Neural progenitor cell (in vitro differentiated cells): ENCODE results near the gene USP53. TPM values are rescaled to one million over a fixed set of nuclear protein-coding genes. Genes with fewer than 3 reads are reported as not detected.

Experiments used
- DNase-seq: peaks from one replicate; pipeline ENCODE4 v3.0.0-alpha.2; 2016; ENCODE audit warnings: low spot score
- H2AFZ ChIP-seq: fragments of 200-600 bp; sonication (generic); replicated peaks from 2 replicates; pipeline ENCODE4 v1.6.1; 2016; ENCODE audit warnings: antibody characterized with exemption
- H3F3A ChIP-seq: fragments of 200-600 bp; sonication (generic); 2 replicates; pipeline ENCODE4 v1.6.1; 2016; ENCODE audit warnings: antibody characterized with exemption, low read depth
- H3K27ac ChIP-seq: fragments of 200-600 bp; sonication (generic); 2 replicates; pipeline ENCODE4 v1.5.1; 2016; ENCODE audit warnings: mild to moderate bottlenecking
- H3K27me3 ChIP-seq: fragments of 200-600 bp; sonication (generic); 2 replicates; pipeline ENCODE4 v1.6.1; 2016; ENCODE audit warnings: mild to moderate bottlenecking, moderate library complexity
- H3K36me3 ChIP-seq: fragments of 200-600 bp; sonication (generic); 2 replicates; pipeline ENCODE4 v1.5.1; 2016
- H3K4me1 ChIP-seq: fragments of 200-600 bp; sonication (generic); 2 replicates; pipeline ENCODE4 v1.6.1; 2016; ENCODE audit warnings: mixed run types
- H3K4me2 ChIP-seq: fragments of 200-600 bp; sonication (generic); 2 replicates; pipeline ENCODE4 v1.6.1; 2016
- H3K4me3 ChIP-seq: fragments of 200-600 bp; sonication (generic); 2 replicates; pipeline ENCODE4 v1.5.1; 2016
- H3K79me2 ChIP-seq: fragments of 200-600 bp; sonication (generic); 2 replicates; pipeline ENCODE4 v1.6.1; 2016; ENCODE audit warnings: low read depth
- H3K9ac ChIP-seq: fragments of 200-600 bp; sonication (generic); 2 replicates; pipeline ENCODE4 v1.6.1; 2016
- H3K9me3 ChIP-seq: fragments of 200-600 bp; sonication (generic); 2 replicates; pipeline ENCODE4 v1.5.1; 2016; ENCODE audit warnings: low read depth
- H4K20me1 ChIP-seq: fragments of 200-600 bp; sonication (generic); 2 replicates; pipeline ENCODE4 v1.6.1; 2016; ENCODE audit warnings: low read depth
- H3K27ac Mint-ChIP-seq: 3 replicates; pipeline ENCODE4 v1.8.0; 2021; ENCODE audit warnings: mixed read lengths
- H3K27me3 Mint-ChIP-seq: 2 replicates; pipeline ENCODE4 v1.8.0; 2022; ENCODE audit warnings: low read depth, mild to moderate bottlenecking, inconsistent platforms, moderate library complexity, mixed read lengths; ENCODE audit not compliant: insufficient read depth
- H3K36me3 Mint-ChIP-seq: 3 replicates; pipeline ENCODE4 v1.8.0; 2021; ENCODE audit warnings: mixed read lengths
- H3K4me1 Mint-ChIP-seq: 3 replicates; pipeline ENCODE4 v1.8.0; 2021; ENCODE audit warnings: mixed read lengths
- H3K4me3 Mint-ChIP-seq: 3 replicates; pipeline ENCODE4 v1.8.0; 2021; ENCODE audit warnings: mild to moderate bottlenecking, moderate library complexity, mixed read lengths
- H3K9me3 Mint-ChIP-seq: 3 replicates; pipeline ENCODE4 v1.8.0; 2020; ENCODE audit warnings: mixed read lengths
- EZH2 ChIP-seq: fragments of 200-600 bp; sonication (generic); IDR thresholded peaks from 2 replicates; pipeline ENCODE4 v1.6.1; 2017; ENCODE audit warnings: antibody characterized with exemption, mild to moderate bottlenecking, moderate library complexity
- EZH2phosphoT487 ChIP-seq: fragments of 200-600 bp; sonication (generic); IDR thresholded peaks from 2 replicates; pipeline ENCODE4 v1.6.1; 2017; ENCODE audit warnings: antibody characterized with exemption
- total RNA-seq: library from RNA; depleted of rRNA; stranded (reverse); fragments of >200 nt; gene quantifications from 2 replicates; pipeline ENCODE4 v1.2.3, GENCODE V29; 2015; ENCODE audit warnings: low replicate concordance
- TF ChIP-seq, protein P1 (sequence below): fragments of 200-600 bp; sonication (generic); IDR thresholded peaks from 2 replicates; pipeline ENCODE4 v1.5.1; 2017; ENCODE audit warnings: antibody characterized with exemption, mild to moderate bottlenecking

The USP53 gene
- total RNA-seq, 1 donor from 2014 or later, result 38.7 TPM

DNA sequence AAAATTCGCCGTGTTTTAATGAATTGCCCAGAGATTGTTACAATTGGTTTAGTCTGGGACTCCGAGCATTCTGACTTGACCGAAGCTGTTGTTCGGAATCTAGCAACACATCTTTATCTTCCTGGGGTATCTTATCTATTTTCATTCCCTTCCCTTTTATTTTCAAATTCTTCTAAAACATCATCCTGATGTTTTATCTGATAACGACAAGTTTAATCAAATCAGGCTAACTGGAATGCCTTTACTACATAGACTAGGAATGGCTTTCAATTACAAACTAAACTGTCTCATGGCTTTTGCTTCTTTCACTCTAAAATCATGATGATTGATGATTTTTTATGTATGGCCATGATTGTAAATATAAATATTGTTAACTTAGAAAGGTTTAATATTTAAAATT lies 48.0 kb downstream of the USP53 start:
- no peaks in the 10 kb centered on the region for H3K27me3 ChIP-seq
- no peaks in the 10 kb centered on the region for H4K20me1 ChIP-seq
- H3K9me3 Mint-ChIP-seq, result no peaks in the 10 kb centered on the region
- no peak overlapping the region for H3K4me2 ChIP-seq
- H3K27ac ChIP-seq, result no peak overlapping the region
- H3K27me3 Mint-ChIP-seq, result no peaks in the 10 kb centered on the region
- H3F3A ChIP-seq, result no peaks in the 10 kb centered on the region
- no peak for DNase-seq
- no peaks in the 10 kb centered on the region for H3K4me1 ChIP-seq
- no peak overlapping the region for H3K4me3 Mint-ChIP-seq
- TF ChIP-seq EZH2, result no peak
- TF ChIP-seq EZH2phosphoT487, result no peak
- TF ChIP-seq, protein P1, sequence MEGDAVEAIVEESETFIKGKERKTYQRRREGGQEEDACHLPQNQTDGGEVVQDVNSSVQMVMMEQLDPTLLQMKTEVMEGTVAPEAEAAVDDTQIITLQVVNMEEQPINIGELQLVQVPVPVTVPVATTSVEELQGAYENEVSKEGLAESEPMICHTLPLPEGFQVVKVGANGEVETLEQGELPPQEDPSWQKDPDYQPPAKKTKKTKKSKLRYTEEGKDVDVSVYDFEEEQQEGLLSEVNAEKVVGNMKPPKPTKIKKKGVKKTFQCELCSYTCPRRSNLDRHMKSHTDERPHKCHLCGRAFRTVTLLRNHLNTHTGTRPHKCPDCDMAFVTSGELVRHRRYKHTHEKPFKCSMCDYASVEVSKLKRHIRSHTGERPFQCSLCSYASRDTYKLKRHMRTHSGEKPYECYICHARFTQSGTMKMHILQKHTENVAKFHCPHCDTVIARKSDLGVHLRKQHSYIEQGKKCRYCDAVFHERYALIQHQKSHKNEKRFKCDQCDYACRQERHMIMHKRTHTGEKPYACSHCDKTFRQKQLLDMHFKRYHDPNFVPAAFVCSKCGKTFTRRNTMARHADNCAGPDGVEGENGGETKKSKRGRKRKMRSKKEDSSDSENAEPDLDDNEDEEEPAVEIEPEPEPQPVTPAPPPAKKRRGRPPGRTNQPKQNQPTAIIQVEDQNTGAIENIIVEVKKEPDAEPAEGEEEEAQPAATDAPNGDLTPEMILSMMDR, result no peak
- no peak overlapping the region for H2AFZ ChIP-seq
- H3K4me3 ChIP-seq, result no peak overlapping the region
- H3K36me3 Mint-ChIP-seq, result peaks cover 7% of the 10 kb centered on the region
- H3K36me3 ChIP-seq, result no peaks in the 10 kb centered on the region
- no peaks in the 10 kb centered on the region for H3K9me3 ChIP-seq
- no peaks in the 10 kb centered on the region for H3K79me2 ChIP-seq
- H3K4me1 Mint-ChIP-seq, result no peaks in the 10 kb centered on the region
- no peak overlapping the region for H3K9ac ChIP-seq
- no peak overlapping the region for H3K27ac Mint-ChIP-seq

DNA sequence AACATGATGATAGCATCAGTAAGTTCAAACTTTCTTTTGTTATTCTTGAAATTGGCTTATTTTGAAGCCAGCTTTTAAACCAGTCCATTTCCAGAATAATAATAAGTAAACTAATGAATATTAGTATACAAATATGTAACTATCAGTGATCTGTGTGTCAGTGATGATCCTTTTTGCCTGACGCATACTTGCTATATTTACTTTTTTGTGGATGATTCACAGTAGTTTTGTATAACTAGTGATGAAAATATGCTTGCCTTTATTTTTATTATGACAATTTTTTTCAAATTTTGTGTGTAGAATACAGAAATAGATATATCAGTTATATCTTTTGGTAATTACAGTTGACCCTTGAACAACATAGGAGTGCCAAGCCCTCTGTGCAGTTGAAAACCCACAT lies 49.5 kb downstream of the USP53 start:
- Histone ChIP-seq H3K9ac (no peak overlapping the region), H3K9me3 (no peaks in the 10 kb centered on the region), H3K79me2 (no peaks in the 10 kb centered on the region), H3K36me3 (no peaks in the 10 kb centered on the region), H2AFZ (no peak overlapping the region), H3F3A (no peaks in the 10 kb centered on the region), H3K27me3 (no peaks in the 10 kb centered on the region), H3K4me3 (no peak overlapping the region), H4K20me1 (no peaks in the 10 kb centered on the region), H3K4me2 (no peak overlapping the region), H3K4me1 (no peaks in the 10 kb centered on the region), H3K27ac (no peak overlapping the region)
- no peak overlapping the region for H3K27ac Mint-ChIP-seq
- H3K4me3 Mint-ChIP-seq, result no peak overlapping the region
- no peaks in the 10 kb centered on the region for H3K27me3 Mint-ChIP-seq
- no peaks in the 10 kb centered on the region for H3K9me3 Mint-ChIP-seq
- peaks cover 9% of the 10 kb centered on the region for H3K36me3 Mint-ChIP-seq
- H3K4me1 Mint-ChIP-seq, result no peaks in the 10 kb centered on the region
- no peak for DNase-seq
- TF ChIP-seq EZH2, result no peak
- TF ChIP-seq, protein P1, result no peak

DNA sequence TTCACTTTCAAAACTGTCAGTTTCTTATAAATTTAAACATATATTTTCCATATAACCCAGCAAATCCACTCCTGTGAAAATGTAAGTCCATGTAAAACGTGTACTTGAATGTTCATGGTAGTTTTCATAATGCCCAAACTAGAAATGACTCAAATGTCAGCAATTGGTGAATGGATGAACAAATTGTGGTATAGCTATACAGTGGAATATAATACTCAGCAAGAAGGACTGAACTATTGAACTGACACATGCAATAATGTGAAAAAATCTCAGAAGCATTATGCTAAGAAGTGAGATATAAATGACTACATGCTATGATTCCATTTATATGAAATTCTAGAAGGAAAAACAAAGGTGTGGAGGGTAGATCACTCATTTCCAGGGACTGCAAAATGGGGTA lies 52.2 kb downstream of the USP53 start:
- no peaks in the 10 kb centered on the region for H4K20me1 ChIP-seq
- no peak overlapping the region for H3K27ac ChIP-seq
- H2AFZ ChIP-seq, result no peak overlapping the region
- no peaks in the 10 kb centered on the region for H3K9me3 Mint-ChIP-seq
- no peaks in the 10 kb centered on the region for H3K27me3 Mint-ChIP-seq
- H3K4me2 ChIP-seq, result no peak overlapping the region
- H3K4me1 ChIP-seq, result no peaks in the 10 kb centered on the region
- H3K36me3 ChIP-seq, result no peaks in the 10 kb centered on the region
- H3K79me2 ChIP-seq, result no peaks in the 10 kb centered on the region
- H3K36me3 Mint-ChIP-seq, result peaks cover 2% of the 10 kb centered on the region
- H3K27me3 ChIP-seq, result no peaks in the 10 kb centered on the region
- H3K9me3 ChIP-seq, result no peaks in the 10 kb centered on the region
- H3K4me3 ChIP-seq, result no peak overlapping the region
- DNase-seq, result no peak
- H3K4me1 Mint-ChIP-seq, result no peaks in the 10 kb centered on the region
- no peaks in the 10 kb centered on the region for H3F3A ChIP-seq
- TF ChIP-seq EZH2phosphoT487 (no peak), EZH2 (no peak)
- TF ChIP-seq, protein P1, result no peak
- no peak overlapping the region for H3K9ac ChIP-seq
- no peak overlapping the region for H3K4me3 Mint-ChIP-seq
- no peak overlapping the region for H3K27ac Mint-ChIP-seq

DNA sequence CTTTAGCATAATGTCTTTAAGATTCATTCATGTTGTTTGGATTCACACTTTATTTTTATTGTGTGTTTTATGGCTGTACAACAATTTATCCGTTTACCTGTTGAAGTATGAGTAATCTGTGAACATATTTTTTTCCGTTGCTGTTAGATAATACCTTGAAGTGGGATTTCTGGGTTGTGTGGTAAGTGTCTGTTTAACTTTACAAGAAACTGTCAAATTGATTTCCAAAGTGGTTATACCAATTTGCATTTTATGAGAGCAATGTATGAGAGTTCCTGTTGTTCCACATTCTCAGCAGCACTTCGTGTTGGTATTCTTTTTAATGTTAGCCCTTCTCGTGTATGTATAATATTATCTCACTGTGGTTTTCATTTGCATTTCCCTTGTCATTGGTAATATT lies 53.6 kb downstream of the USP53 start:
- H3K9me3 Mint-ChIP-seq, result no peaks in the 10 kb centered on the region
- H3K27me3 Mint-ChIP-seq, result no peaks in the 10 kb centered on the region
- H4K20me1 ChIP-seq, result no peaks in the 10 kb centered on the region
- no peak overlapping the region for H3K9ac ChIP-seq
- H3K4me3 Mint-ChIP-seq, result no peak overlapping the region
- no peaks in the 10 kb centered on the region for H3K9me3 ChIP-seq
- no peak overlapping the region for H3K4me2 ChIP-seq
- no peak overlapping the region for H2AFZ ChIP-seq
- H3K79me2 ChIP-seq, result no peaks in the 10 kb centered on the region
- H3K4me1 Mint-ChIP-seq, result no peaks in the 10 kb centered on the region
- H3K27ac ChIP-seq, result no peak overlapping the region
- no peaks in the 10 kb centered on the region for H3K4me1 ChIP-seq
- no peak for DNase-seq
- H3K4me3 ChIP-seq, result no peak overlapping the region
- H3F3A ChIP-seq, result no peaks in the 10 kb centered on the region
- H3K27me3 ChIP-seq, result no peaks in the 10 kb centered on the region
- H3K36me3 ChIP-seq, result no peaks in the 10 kb centered on the region
- no peak overlapping the region for H3K27ac Mint-ChIP-seq
- H3K36me3 Mint-ChIP-seq, result peaks cover 2% of the 10 kb centered on the region
- TF ChIP-seq EZH2phosphoT487 (no peak), EZH2 (no peak)
- TF ChIP-seq, protein P1, result no peak
